Ramos (cell line): ENCODE results near the gene ETV7.
"Not testable (repeated sequence)": the region's sequence is repeated elsewhere in the genome, so short reads cannot be mapped to it uniquely, and the experiment has no call there.

Source experiments
- in situ Hi-C: fragments of 300-500 bp; cut with MboI; formaldehyde crosslinking; loops from one replicate; pipeline ENCODE4 v1.14.3; 2022; ENCODE audit warnings: low sequenced_read_pairs; ENCODE audit not compliant: unreplicated experiment

The ETV7 gene

GRCh38 chr6:36346486-36347273 is 40.8 kb downstream of the ETV7 start:
- in situ Hi-C loops: no loop called here

GRCh38 chr6:36345681-36346466 is 41.6 kb downstream of the ETV7 start:
- in situ Hi-C loops: no loop called here

GRCh38 chr6:36343109-36343680 is 44.3 kb downstream of the ETV7 start:
- in situ Hi-C loops: no loop called here

- in situ Hi-C loops: no loop called here
Measured at GRCh38 chr6:36340618-36341454, 46.6 kb downstream of the ETV7 start.

GRCh38 chr6:36340306-36340617 is 47.2 kb downstream of the ETV7 start:
- in situ Hi-C loops: no loop called here

GRCh38 chr6:36339146-36339545 is 48.3 kb downstream of the ETV7 start:
- in situ Hi-C loops: no loop called here

- in situ Hi-C loops: not testable (repeated sequence)
Measured at GRCh38 chr6:36338223-36338622, 49.2 kb downstream of the ETV7 start.

- in situ Hi-C loops: no loop called here
Measured at GRCh38 chr6:36337814-36338213, 49.7 kb downstream of the ETV7 start.

- in situ Hi-C loops: no loop called here
Measured at GRCh38 chr6:36336779-36337241, 50.7 kb downstream of the ETV7 start, which contains the start of gene BNIP5. Gene BNIP5, minus strand, starts transcription at chr6:36336888. Its CDS starts 6,198 bp downstream, at chr6:36330690.

GRCh38 chr6:36336208-36336710 is 51.2 kb downstream of the ETV7 start:
- in situ Hi-C loops: no loop called here

GRCh38 chr6:36335465-36336207 is 51.8 kb downstream of the ETV7 start:
- in situ Hi-C loops: no loop called here

- in situ Hi-C loops: no loop called here
Measured at GRCh38 chr6:36334832-36335459, 52.5 kb downstream of the ETV7 start.

- in situ Hi-C loops: no loop called here
Measured at GRCh38 chr6:36333931-36334725, 53.3 kb downstream of the ETV7 start.

- in situ Hi-C loops: no loop called here
Measured at GRCh38 chr6:36333171-36333895, 54.1 kb downstream of the ETV7 start.

GRCh38 chr6:36331381-36331780 is 56.1 kb downstream of the ETV7 start:
- in situ Hi-C loops: no loop called here

- in situ Hi-C loops: no loop called here
Measured at GRCh38 chr6:36330366-36330765, 57.1 kb downstream of the ETV7 start.

- in situ Hi-C loops: no loop called here
Measured at GRCh38 chr6:36329798-36330291, 57.6 kb downstream of the ETV7 start.
